T-helper 1 cell treated with Interleukin-12 subunit alpha and Interleukin-12 subunit beta and Interleukin-4 antibody, amounts not matched to agents 30 μg/mL and 1 μg/mL, for 36 hours (primary cell): ENCODE data around the gene PCNX1.
"Not testable (repeated sequence)": the region's sequence is repeated elsewhere in the genome, so short reads cannot be mapped to it uniquely, and the experiment has no call there.

Experiments used
- H3K27ac Mint-ChIP-seq: one replicate; pipeline ENCODE4 v1.8.0; 2021; ENCODE audit warnings: mild to moderate bottlenecking, mixed read lengths
- H3K27me3 Mint-ChIP-seq: one replicate; pipeline ENCODE4 v1.8.0; 2021; ENCODE audit warnings: low read depth, mixed read lengths
- H3K36me3 Mint-ChIP-seq: one replicate; pipeline ENCODE4 v1.8.0; 2021; ENCODE audit warnings: low read depth, mixed read lengths
- H3K4me1 Mint-ChIP-seq: one replicate; pipeline ENCODE4 v1.8.0; 2021; ENCODE audit warnings: low read depth, mixed read lengths
- H3K4me3 Mint-ChIP-seq: one replicate; pipeline ENCODE4 v1.8.0; 2021; ENCODE audit warnings: mild to moderate bottlenecking, moderate library complexity, mixed read lengths
- H3K9me3 Mint-ChIP-seq: one replicate; pipeline ENCODE4 v1.8.0; 2021; ENCODE audit warnings: mixed read lengths

The PCNX1 gene

DNA sequence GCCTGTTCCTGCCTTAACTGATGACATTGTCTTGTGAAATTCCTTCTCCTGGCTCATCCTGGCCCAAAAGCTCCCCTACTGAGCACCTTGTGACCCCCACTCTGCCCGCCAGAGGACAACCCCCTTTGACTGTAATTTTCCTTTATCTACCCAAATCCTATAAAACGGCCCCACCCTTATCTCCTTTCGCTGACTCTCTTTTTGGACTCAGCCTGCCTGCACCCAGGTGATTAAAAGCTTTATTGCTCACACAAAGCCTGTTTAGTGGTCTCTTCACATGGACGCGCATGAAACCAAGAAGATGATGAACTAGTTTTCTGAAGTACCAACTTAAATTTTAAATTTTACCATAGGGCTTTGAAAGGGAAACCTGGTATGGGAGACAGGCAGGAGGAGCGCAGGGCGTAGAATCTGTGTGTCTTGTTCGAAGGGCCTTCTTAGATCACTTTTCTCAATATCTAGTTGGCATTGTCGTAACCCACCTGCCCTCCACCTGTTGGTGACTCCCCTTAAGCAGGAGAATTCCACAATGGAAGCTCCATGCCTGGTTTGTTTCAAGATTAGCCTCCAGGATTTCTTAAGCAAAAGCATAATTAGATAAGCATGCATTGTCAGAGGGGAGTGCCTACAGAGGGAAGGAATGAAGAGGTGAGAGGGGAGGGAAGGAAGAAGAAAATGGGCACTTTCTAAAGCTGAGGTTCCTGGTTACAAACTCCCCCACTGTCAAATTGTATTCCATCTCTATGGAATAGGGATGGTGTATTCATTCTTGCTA, 222.6 kb downstream of the PCNX1 start:
- not testable (repeated sequence) for H3K9me3 Mint-ChIP-seq, H3K27ac Mint-ChIP-seq, H3K27me3 Mint-ChIP-seq, H3K4me3 Mint-ChIP-seq, H3K36me3 Mint-ChIP-seq
- H3K4me1 Mint-ChIP-seq: peaks cover 10% of the 10 kb centered on the region

DNA sequence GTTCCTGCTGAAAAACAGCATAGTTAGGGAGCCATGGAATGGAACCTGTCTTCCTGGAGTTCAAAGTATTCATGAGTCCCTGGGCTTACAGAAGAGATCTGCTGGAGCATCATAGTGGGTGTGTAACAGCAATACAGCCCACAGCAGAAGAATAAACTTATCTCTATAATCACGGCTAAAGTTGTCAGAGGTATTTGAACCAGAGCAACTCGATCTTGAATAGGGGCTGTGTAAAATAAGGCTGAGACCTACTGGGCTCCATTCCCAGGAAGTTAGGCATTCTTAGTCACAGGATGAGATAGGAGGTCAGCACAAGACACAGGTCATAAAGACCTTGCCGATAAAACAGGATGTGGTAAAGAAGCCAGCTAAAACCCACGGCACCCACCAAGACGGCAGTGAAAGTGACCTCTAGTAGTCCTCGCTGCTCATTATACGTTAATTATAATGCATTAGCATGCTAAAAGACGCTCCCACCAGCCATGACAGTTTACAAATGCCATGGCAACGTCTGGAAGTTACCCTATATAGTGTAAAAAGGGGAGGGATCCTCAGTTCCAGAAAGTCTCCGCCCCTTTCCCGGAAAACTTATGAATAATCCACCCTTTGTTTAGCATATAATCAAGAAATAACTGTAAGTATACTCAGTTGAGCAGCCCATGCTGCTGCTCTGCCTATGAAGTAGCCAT, 223.4 kb downstream of the PCNX1 start:
- Mint-ChIP-seq H3K27me3 (peaks cover 7% of the 10 kb centered on the region), H3K9me3 (no peaks in the 10 kb centered on the region), H3K4me1 (peaks cover 10% of the 10 kb centered on the region), H3K4me3 (no peak overlapping the region), H3K36me3 (peaks cover 1% of the 10 kb centered on the region), H3K27ac (no peak overlapping the region)

DNA sequence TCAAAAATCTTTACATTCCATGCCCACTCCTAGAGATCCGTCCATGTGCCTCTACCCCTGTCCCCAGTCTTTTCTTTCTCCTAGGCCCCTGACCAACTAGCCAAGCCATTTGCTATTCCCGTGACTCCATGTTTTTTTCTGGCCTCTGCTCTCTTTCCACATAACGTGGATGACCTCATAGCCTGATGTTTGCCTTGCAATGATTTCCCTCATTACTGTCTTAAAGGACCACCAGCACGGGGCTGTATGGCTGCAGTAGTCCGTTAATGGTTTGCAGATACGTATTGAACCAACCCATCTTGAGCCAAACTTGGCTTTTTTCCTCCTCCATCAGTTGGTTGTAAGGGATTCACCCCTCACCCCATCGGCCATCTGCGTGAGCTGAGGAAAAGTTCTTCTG, 226.0 kb downstream of the PCNX1 start:
- Mint-ChIP-seq H3K27ac (no peak overlapping the region), H3K4me1 (peaks cover 16% of the 10 kb centered on the region), H3K36me3 (peaks cover 4% of the 10 kb centered on the region), H3K27me3 (peaks cover 7% of the 10 kb centered on the region), H3K9me3 (no peaks in the 10 kb centered on the region), H3K4me3 (no peak overlapping the region)

DNA sequence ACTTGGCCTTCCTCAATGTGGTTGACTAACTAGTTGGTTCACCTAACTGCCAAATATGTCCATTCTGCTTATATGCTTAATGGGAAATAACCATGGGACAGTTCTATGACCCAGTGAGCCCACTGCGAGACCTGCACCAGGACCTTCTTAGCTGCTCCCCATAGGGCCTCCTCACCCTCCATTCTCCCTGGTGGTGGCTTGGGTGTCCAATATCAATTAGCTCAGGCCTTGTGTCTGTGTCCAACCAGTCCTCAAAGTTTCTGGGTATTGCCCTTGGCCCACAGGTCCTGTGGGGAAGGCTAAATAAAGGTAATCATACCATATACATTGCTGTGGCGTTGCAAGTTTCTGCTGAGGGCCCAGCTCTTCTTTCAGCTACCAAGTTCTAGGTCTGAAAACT, 228.2 kb downstream of the PCNX1 start:
- peaks cover 4% of the 10 kb centered on the region for H3K36me3 Mint-ChIP-seq
- H3K4me1 Mint-ChIP-seq: peaks cover 25% of the 10 kb centered on the region
- H3K9me3 Mint-ChIP-seq: no peaks in the 10 kb centered on the region
- H3K27me3 Mint-ChIP-seq: peaks cover 3% of the 10 kb centered on the region
- no peak overlapping the region for H3K4me3 Mint-ChIP-seq
- no peak overlapping the region for H3K27ac Mint-ChIP-seq

DNA sequence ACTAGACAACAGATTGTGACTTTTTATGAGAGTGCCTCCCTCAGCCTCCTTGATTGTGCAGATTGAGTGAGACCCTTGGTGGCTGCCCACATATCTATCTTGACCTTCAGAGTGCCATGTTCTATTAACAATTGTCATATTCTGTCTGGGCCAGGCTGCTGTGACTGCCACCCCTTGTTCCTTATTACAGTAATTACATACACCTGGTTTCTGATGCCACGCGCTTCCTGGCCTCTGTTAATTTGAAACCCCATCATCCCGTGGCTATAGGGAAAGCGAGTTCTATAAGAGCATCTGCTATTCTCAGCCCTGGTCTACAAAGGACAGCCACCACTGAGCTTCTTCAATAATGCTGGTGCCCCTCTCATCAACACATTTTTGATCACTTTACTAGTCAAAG, 228.7 kb downstream of the PCNX1 start:
- H3K9me3 Mint-ChIP-seq: no peaks in the 10 kb centered on the region

DNA sequence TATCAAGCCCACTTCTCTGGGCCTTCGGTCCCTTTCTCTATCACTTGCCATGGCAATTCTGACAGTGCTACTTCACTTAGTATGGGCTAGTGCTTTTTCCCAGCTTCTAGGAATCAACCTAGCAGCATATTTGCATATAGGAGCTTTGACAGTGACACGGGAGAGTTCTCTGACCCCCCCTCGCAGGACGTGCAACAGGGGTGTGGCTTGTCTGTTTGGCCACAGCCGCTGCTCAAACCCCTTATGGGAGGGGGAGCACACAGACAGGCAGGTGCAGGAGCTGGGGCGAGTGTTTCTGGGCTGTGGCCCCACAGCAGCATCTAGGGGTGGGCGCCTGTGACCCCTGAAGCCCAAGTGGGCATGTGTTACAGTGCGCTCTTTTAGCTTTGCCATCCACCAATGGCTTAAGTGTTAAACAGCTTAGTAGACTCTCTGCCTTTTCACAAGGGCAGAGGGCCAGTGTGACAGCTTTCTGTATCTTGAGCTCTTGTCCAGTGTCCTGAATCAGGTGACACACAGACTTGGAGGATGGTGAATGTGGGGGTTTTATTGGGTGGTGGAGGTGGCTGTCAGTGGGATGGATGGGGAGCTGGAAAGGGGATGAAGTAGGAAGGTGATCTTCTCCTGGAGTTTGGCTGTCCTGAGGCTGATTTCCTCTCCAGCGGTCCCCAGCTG, 229.3 kb downstream of the PCNX1 start:
- Mint-ChIP-seq H3K9me3 (no peaks in the 10 kb centered on the region), H3K4me3 (no peak overlapping the region), H3K27me3 (peaks cover 3% of the 10 kb centered on the region), H3K4me1 (peaks cover 22% of the 10 kb centered on the region), H3K36me3 (peaks cover 4% of the 10 kb centered on the region), H3K27ac (no peak overlapping the region)

More for the DNA sequence above, 228.7 kb downstream of the PCNX1 start:
- Mint-ChIP-seq H3K36me3 (peaks cover 4% of the 10 kb centered on the region), H3K4me3 (no peak overlapping the region), H3K27me3 (peaks cover 3% of the 10 kb centered on the region), H3K27ac (no peak overlapping the region), H3K4me1 (peaks cover 23% of the 10 kb centered on the region)

DNA sequence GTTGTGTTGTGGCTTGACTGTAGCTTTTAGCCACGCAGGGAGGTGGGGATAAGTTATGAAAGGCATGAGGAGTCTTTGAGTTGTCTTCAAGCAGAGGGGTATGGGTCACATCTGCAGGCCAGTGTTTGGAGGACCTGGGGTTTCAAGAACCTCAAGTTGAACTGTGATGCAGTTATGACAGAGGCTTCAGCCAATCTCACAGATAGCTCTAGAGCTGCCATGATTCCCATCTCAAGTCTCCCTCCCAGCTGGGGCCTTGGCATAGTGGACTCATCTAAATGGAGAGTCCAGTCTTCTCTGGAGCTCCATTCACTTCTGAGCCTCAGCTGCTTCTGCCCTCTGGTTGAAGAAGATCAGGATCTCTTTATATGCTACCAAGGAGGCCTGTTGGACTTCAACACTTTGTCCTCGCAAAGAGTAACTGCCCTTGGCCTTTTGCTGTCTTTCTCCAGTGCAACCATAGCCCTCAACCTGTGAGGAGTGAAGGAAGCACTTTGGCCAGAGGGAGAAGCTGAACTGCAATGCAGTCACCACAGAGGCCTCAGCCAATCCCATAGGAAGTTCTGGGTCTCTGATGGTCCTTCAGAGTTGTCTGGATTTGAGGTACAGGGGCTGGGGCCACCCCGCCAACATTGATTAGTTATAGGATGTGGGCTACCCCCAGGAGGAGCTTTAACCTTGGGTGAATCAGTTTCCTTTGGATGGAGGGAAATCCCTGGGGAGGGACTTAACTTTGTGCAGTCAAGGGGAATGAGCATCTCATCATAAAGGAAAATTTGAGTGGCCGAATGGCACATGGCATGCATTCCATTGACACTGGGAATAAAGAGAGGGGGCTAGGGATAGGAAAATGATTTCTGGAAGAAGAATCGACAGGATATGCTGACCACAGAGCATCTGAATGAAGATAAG, 230.5 kb downstream of the PCNX1 start:
- Mint-ChIP-seq H3K4me1 (peaks cover 35% of the 10 kb centered on the region), H3K27me3 (peaks cover 3% of the 10 kb centered on the region), H3K4me3 (no peak overlapping the region), H3K27ac (no peak overlapping the region), H3K36me3 (peaks cover 4% of the 10 kb centered on the region), H3K9me3 (no peaks in the 10 kb centered on the region)

DNA sequence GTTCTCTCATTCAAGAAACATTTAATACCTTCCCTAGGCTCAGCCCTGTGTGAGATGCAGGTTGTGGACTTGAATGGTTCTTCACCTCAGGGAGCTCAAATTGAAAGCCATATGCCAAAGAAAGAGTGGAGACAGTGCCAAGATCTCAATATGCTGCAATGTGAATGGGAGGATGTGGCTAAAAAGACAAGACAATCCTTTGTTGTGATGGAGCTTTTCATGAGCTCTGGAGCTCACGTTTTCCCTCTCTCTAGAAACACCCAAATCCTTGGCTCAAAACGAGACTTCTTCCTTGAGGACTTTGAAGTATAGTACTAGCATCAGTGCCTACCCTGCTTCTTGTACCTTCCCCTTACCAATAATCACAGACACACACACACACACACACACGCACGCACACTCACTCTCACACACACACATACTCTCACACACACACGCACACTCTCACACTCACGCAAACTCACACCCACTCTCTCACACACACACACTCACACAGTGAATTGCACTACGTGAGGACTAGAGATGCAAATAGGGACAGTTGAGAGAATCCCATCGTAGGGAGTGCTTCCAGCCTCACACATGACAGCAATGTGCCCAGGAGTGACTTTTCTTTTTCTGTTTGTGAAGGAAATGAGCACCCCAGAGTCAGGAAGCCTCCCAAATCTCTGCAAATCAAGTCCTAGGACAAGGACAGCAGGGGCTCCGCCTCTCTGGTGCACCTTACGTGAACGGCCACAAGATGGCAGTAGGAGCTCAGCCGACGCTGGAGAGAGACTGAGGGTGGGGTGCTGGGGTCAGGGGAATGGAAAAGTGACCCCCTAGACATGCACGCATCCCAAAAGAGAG, 231.4 kb downstream of the PCNX1 start:
- H3K4me1 Mint-ChIP-seq: peaks cover 44% of the 10 kb centered on the region
- no peaks in the 10 kb centered on the region for H3K9me3 Mint-ChIP-seq
- H3K27me3 Mint-ChIP-seq: no peaks in the 10 kb centered on the region
- H3K27ac Mint-ChIP-seq: peak overlapping the region; percentile 1
- no peak overlapping the region for H3K4me3 Mint-ChIP-seq
- H3K36me3 Mint-ChIP-seq: peaks cover 3% of the 10 kb centered on the region

DNA sequence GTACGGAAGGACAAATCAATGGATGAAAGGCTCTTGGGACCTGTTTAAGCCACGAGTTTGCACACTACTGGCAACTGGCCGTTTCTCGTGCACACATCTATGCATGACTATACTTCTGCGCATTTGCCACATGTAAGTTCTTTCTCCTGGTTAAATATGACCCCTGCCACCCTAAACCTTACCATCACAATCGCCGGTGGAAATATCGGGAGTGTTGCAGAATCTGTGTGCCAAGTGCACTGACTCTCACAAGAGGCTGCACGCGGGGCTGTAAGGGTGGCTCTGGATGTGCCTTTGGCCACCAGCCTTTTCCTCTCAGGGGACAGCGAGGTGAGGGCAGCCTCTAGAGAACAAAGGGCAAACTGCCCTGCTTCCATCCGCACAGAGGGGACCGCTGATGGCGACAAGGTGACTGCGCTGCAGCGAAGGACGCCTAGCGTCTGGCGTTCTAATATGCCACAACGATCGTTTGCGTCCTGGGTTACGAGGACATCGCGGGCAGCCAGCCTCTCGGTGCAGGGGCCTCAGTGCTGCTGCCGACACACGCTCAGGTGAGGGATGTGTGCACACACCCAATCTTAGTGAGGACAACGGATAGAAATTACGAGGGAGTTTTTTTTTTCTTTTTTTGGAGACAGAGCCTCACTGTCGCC, 232.2 kb downstream of the PCNX1 start:
- Mint-ChIP-seq H3K4me3 (no peak overlapping the region), H3K9me3 (no peaks in the 10 kb centered on the region), H3K27me3 (no peaks in the 10 kb centered on the region), H3K4me1 (peaks cover 45% of the 10 kb centered on the region), H3K27ac (no peak overlapping the region), H3K36me3 (peaks cover 3% of the 10 kb centered on the region)

DNA sequence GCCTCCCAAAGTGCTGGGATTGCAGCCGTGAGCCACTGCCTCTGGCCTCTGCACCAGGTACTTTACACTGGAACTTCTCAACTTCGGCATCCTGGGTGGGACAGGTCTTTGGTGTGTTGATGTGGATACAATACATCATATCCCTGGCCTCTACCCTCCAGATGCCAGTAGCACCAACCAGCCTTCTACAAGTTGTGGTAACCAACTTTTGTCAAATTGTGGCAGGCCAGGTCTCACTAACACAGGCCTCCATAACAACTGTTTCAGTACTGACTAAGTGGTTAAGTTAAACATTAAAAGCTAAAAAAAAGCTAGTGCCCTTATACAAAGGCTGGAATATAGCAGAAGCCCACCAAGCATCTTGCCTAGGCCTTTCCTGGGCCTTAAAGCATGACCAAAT, 232.9 kb downstream of the PCNX1 start:
- H3K4me1 Mint-ChIP-seq: peaks cover 45% of the 10 kb centered on the region
- H3K36me3 Mint-ChIP-seq: peaks cover 3% of the 10 kb centered on the region
- no peaks in the 10 kb centered on the region for H3K9me3 Mint-ChIP-seq
- H3K4me3 Mint-ChIP-seq: no peak overlapping the region
- H3K27ac Mint-ChIP-seq: peak overlapping the region; percentile 41
- H3K27me3 Mint-ChIP-seq: no peaks in the 10 kb centered on the region

DNA sequence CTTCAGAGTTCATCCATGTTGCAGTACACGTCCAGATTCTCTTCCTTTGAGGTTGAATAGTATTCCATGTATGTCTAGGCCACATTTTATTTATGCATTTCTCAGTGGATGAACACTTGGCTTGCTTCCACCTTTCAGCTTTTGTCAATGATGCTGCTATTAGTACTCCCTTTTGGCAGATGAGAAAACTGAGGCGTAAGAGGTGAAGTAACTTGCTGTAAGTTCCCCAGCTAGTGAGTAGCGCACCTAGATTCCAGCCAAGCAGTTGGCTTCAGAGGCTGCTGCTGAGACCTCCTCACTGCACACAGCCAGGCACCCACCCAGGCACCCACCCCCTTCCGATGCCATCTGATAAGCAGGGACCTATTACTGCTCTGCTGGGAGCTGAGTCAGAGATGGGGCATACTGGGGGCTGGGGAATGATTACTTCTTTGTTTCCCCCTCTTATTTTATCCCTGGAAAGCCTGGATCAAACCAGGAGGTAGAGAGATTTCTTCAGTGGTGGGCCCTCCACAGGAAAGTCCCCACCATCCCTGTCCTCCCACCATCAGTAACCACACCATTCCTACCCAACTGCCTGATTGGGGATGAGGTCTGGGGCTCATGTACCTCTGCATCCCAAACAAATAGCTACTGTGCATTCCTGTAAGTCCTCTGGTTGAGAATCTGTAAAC, 234.6 kb downstream of the PCNX1 start:
- Mint-ChIP-seq H3K9me3 (no peaks in the 10 kb centered on the region), H3K36me3 (peaks cover 3% of the 10 kb centered on the region), H3K27ac (peak overlapping the region; percentile 95), H3K27me3 (no peaks in the 10 kb centered on the region), H3K4me1 (peaks cover 48% of the 10 kb centered on the region), H3K4me3 (no peak overlapping the region)

DNA sequence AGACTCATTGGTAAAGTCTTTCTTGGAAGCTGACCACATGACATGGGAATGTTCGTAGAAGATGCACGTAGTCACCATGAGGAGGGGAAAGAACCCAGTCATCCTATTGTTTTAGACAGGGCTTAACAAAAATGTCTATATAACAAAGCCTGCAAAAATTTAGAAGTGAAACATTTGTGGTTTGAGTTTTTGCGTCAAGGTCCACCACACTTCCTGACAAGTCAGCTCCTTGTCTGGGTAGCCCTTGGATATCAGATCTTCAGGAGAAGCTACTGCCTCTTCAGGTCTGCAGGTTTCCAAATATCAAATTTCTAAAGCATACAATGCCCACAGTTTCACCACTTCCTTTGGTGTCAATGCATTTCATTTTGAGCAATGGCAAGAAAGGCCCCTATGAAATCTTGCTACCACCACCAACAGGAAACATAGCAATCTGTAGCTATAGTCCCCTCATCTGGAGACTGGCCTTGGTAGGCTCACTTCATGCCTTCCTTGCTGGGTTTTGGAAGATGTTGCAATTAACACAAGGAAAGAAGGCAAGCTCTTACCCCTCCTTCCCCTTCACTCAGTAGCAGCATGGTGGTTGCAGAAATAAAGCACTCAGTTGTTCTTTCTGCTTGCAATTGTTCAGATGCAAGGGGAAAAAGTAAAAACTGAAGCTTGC, 235.2 kb downstream of the PCNX1 start:
- Mint-ChIP-seq H3K9me3 (no peaks in the 10 kb centered on the region), H3K4me1 (peaks cover 48% of the 10 kb centered on the region), H3K4me3 (peak overlapping the region; percentile 54), H3K36me3 (no peaks in the 10 kb centered on the region), H3K27me3 (no peaks in the 10 kb centered on the region), H3K27ac (peak overlapping the region; percentile 95)
